Left ventricle myocardium inferior (tissue), 1 donor: ENCODE data around the gene SETD4. TPM values are rescaled to one million over a fixed set of nuclear protein-coding genes. Genes with fewer than 3 reads are reported as not detected.

Experiments
- DNase-seq: peaks from one replicate; pipeline ENCODE4 v3.0.0-alpha.2; 2020
- H3K27ac ChIP-seq: fragments of 200-600 bp; replicated peaks from 2 replicates; pipeline ENCODE4 v1.8.0; 2021
- H3K27me3 ChIP-seq: fragments of 200-600 bp; 2 replicates; pipeline ENCODE4 v1.8.0; 2021; ENCODE audit warnings: low read depth
- H3K36me3 ChIP-seq: fragments of 200-600 bp; 2 replicates; pipeline ENCODE4 v1.8.0; 2021
- H3K4me1 ChIP-seq: fragments of 200-600 bp; 2 replicates; pipeline ENCODE4 v1.8.0; 2021
- H3K4me3 ChIP-seq: fragments of 200-600 bp; 2 replicates; pipeline ENCODE4 v1.8.0; 2021; ENCODE audit warnings: mild to moderate bottlenecking, moderate library complexity
- H3K9me3 ChIP-seq: fragments of 200-600 bp; replicated peaks from 2 replicates; pipeline ENCODE4 v1.8.0; 2021
- intact Hi-C: fragments of 100-400 bp; cut with micrococcal nuclease; formaldehyde crosslinking; loops from one replicate; pipeline ENCODE4 v1.11.0; 2022
- total RNA-seq: library from RNA; stranded (reverse); fragmentation: NEBNext Ultra II Directional; extraction: Animal tissue kit (Norgen Biotek cat#: 25700); gene quantifications from one replicate; pipeline ENCODE4 v1.2.1, GENCODE V29; 2021
- TF ChIP-seq, protein P1 (sequence below): fragments of 200-600 bp; IDR thresholded peaks from 2 replicates; pipeline ENCODE4 v1.8.0; 2021; ENCODE audit warnings: antibody characterized with exemption, mild to moderate bottlenecking, borderline replicate concordance
- donor health status: DM: no; HTN: yes; CAD: no; lungs with severe emphysema.

The SETD4 gene
- total RNA-seq, 1 donor from 2014 or later = 10.1 TPM

DNA sequence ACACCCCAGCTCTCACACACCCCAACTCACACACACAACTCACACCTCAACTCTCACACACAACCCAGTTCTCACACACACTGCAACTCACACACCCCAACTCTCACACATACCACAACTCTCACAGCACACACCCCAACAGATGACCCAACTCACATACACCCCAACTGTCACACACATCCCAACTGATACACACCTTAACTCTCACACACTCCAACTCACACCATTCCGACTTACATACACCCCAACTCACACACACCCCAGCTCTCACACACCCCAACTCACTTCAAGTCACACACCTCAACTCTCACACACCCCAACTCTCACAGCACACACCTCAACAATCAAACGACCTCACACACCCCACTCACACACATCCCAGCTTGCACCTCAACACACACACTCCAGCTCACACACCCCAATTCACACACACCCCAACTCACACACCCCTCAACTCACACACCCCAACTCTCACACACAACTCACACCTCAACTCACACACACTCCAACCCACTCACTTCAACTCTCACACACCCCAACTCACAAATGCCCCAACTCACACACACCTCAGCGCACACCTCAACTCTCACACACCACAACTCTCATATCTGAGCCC lies 66.3 kb downstream of the SETD4 start:
- Histone ChIP-seq H3K4me1 (no peaks in the 10 kb centered on the region), H3K4me3 (no peak overlapping the region), H3K36me3 (no peaks in the 10 kb centered on the region), H3K27ac (no peak overlapping the region), H3K27me3 (peaks cover 56% of the 10 kb centered on the region), H3K9me3 (no peaks in the 10 kb centered on the region)
- TF ChIP-seq, protein P1, sequence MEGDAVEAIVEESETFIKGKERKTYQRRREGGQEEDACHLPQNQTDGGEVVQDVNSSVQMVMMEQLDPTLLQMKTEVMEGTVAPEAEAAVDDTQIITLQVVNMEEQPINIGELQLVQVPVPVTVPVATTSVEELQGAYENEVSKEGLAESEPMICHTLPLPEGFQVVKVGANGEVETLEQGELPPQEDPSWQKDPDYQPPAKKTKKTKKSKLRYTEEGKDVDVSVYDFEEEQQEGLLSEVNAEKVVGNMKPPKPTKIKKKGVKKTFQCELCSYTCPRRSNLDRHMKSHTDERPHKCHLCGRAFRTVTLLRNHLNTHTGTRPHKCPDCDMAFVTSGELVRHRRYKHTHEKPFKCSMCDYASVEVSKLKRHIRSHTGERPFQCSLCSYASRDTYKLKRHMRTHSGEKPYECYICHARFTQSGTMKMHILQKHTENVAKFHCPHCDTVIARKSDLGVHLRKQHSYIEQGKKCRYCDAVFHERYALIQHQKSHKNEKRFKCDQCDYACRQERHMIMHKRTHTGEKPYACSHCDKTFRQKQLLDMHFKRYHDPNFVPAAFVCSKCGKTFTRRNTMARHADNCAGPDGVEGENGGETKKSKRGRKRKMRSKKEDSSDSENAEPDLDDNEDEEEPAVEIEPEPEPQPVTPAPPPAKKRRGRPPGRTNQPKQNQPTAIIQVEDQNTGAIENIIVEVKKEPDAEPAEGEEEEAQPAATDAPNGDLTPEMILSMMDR = no peak
- DNase-seq = no peak
- intact Hi-C loops = no loop called here

DNA sequence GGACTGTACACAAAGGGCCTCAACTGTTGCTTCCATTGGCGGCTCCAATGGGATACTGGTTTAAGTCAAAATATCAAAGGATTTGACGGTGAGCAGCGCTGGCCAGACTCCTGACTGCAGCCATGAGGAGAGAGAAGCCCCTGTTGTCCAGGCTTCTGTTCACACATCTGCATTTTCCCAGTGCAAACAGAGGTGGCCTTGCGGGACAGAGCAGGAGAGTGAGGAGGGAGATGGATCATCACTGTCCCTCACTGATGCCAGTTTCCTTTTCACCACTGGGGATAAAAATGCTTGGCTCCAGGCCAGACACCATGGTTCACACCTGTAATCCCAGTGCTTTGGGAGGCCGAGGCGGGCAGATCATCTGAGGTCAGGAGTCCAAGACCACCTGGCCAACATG lies 69.2 kb downstream of the SETD4 start:
- no peak overlapping the region for H3K27ac ChIP-seq
- H3K27me3 ChIP-seq = peaks cover 58% of the 10 kb centered on the region
- H3K36me3 ChIP-seq = no peaks in the 10 kb centered on the region
- intact Hi-C loops = no loop called here
- H3K9me3 ChIP-seq = no peaks in the 10 kb centered on the region
- TF ChIP-seq, protein P1 = no peak
- no peak for DNase-seq
- H3K4me1 ChIP-seq = no peaks in the 10 kb centered on the region
- no peak overlapping the region for H3K4me3 ChIP-seq

DNA sequence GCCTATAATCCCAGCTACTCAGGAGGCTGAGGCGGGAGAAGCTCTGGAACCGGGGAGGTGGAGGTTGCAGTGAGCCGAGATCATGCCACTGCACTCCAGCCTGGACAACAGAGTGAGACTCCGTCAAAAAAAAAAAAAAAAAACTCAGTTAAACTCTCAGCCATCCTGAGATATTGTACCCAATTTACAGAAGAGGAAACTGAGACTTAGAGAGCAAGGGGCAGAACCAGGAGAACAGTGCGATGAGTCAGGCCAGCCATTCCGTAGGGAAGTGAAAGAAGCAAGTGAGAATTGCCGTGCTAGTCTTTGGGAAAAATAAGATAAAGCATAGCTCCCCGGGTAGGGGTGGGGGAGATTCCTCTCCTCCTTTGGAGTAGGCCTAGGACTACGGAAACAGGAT lies 69.7 kb downstream of the SETD4 start:
- Histone ChIP-seq H3K4me3 (no peak overlapping the region), H3K9me3 (no peaks in the 10 kb centered on the region), H3K36me3 (no peaks in the 10 kb centered on the region), H3K27ac (no peak overlapping the region), H3K27me3 (peaks cover 58% of the 10 kb centered on the region), H3K4me1 (no peaks in the 10 kb centered on the region)
- DNase-seq = no peak
- intact Hi-C loops = no loop called here
- TF ChIP-seq, protein P1 = no peak

DNA sequence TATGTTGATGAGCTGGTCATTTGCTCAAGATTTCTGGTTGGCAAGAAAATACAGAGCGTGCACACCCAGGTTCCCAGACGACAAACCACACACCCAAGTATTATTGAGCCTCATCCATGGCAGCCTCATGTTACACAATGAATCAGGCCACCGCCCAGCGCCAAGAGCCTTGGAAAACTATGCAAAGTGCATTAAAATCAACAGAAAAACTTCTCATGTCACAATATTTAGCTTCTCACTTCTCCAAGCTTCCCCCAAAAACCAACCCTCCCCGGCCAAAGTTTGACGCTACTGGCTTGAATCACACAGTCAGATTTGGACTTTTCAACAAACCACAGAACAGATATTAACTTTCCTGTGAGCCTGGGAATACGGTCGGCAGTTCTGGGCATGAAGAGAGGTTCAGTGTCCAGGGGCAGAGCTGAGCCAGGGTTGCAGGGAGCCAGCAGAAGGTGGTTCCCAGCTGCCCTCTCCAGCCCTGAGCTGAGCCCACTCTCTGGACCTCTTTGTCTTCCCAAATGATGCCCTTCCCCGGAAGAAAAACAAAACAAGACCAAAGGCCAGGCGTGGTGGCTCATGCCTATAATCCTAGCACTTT lies 71.1 kb downstream of the SETD4 start:
- intact Hi-C loops = no loop called here
- Histone ChIP-seq H3K4me1 (no peaks in the 10 kb centered on the region), H3K4me3 (no peak overlapping the region), H3K9me3 (no peaks in the 10 kb centered on the region), H3K36me3 (no peaks in the 10 kb centered on the region), H3K27me3 (peaks cover 58% of the 10 kb centered on the region), H3K27ac (no peak overlapping the region)
- TF ChIP-seq, protein P1 = no peak
- no peak for DNase-seq

DNA sequence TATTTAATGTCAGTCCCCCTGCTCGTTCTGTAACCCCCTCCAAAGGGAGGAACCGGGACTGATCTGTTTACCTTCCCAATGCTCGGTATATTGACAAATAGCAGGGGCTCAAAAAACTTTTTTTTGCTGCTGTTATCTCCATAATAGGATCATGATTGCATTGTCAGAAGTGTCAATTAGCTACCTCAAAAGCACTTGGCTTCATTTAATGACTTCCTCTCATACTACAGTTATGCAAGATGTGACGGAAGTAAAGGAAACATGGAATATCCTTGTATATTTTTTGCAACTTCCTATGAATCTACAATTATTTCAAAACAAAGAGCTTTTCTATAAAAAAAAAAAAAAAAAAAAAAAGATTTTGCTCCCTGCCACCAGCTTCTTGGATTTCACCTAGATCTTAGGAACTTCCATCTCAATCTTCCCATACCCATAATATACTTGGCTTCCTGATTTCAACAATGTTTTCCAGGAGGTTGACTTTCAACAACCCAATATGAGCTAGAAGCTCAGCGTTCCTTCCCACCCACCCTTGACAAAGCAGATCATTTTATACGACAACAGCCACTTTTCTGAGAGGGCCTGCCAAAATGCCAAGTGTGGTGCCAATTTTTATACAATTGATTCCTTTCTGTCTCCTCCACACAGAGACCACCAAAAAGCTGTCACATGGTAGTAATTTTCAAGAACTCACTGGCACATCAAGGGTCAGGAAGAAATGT lies 71.7 kb downstream of the SETD4 start:
- Histone ChIP-seq H3K27ac (no peak overlapping the region), H3K9me3 (peaks cover 5% of the 10 kb centered on the region), H3K4me3 (no peak overlapping the region), H3K4me1 (no peaks in the 10 kb centered on the region), H3K36me3 (no peaks in the 10 kb centered on the region), H3K27me3 (peaks cover 62% of the 10 kb centered on the region)
- intact Hi-C loops = no loop called here
- no peak for DNase-seq
- TF ChIP-seq, protein P1 = no peak
